ENCODE measurements around the gene DNAH11.
"Not testable (repeated sequence)": the region's sequence is repeated elsewhere in the genome, so short reads cannot be mapped to it uniquely, and the experiment has no call there.

Gene DNAH11

GRCh38 chr7:21918216-21918615 lies 375.4 kb downstream of the DNAH11 start:
- FAIRE-seq (no peak), DNase-seq (ENCODE audit: low spot score) (no peak)

GRCh38 chr7:21920936-21921335 lies 378.1 kb downstream of the DNAH11 start:
- FAIRE-seq (no peak), DNase-seq (ENCODE audit: low spot score) (no peak)

GRCh38 chr7:21922605-21923004 lies 379.8 kb downstream of the DNAH11 start:
- FAIRE-seq (no peak), DNase-seq (ENCODE audit: low spot score) (no peak)

GRCh38 chr7:21923658-21924057 lies 380.8 kb downstream of the DNAH11 start:
- DNase-seq (ENCODE audit: low spot score) (no peak), FAIRE-seq (no peak)

GRCh38 chr7:21926448-21926847 lies 383.6 kb downstream of the DNAH11 start:
- no peak for FAIRE-seq
- no peak for DNase-seq (ENCODE audit: low spot score)

- DNase-seq (ENCODE audit: low spot score) (no peak), FAIRE-seq (no peak)
These were observed 384.9 kb downstream of the DNAH11 start for GRCh38 chr7:21927693-21928092.

- FAIRE-seq; DNase-seq (ENCODE audit: low spot score): not testable (repeated sequence)
These were observed 390.5 kb downstream of the DNAH11 start for GRCh38 chr7:21933293-21933692.

GRCh38 chr7:21934808-21935207 lies 392.0 kb downstream of the DNAH11 start:
- no peak for FAIRE-seq
- DNase-seq (ENCODE audit: low spot score), result no peak

- DNase-seq (ENCODE audit: low spot score) (no peak), FAIRE-seq (no peak)
These were observed 395.6 kb downstream of the DNAH11 start for GRCh38 chr7:21938463-21938862.

GRCh38 chr7:21939136-21939857 lies 396.5 kb downstream of the DNAH11 start:
- DNase-seq (ENCODE audit: low spot score) (no peak), FAIRE-seq (no peak)

- DNase-seq (ENCODE audit: low spot score), result no peak
- no peak for FAIRE-seq
These were observed 397.1 kb downstream of the DNAH11 start for GRCh38 chr7:21939858-21940372.

- no peak for DNase-seq (ENCODE audit: low spot score)
- FAIRE-seq, result no peak
These were observed 398.8 kb downstream of the DNAH11 start for GRCh38 chr7:21941611-21942141.

- DNase-seq (ENCODE audit: low spot score) (no peak), FAIRE-seq (no peak)
These were observed 400.1 kb downstream of the DNAH11 start for GRCh38 chr7:21942955-21943354.

- no peak for FAIRE-seq
- DNase-seq (ENCODE audit: low spot score), result no peak
These were observed 400.6 kb downstream of the DNAH11 start for GRCh38 chr7:21943436-21943835.

GRCh38 chr7:21944616-21945453 lies 402.0 kb downstream of the DNAH11 start:
- no peak for FAIRE-seq
- peak; percentile 46 for DNase-seq (ENCODE audit: low spot score)

- FAIRE-seq (no peak), DNase-seq (ENCODE audit: low spot score) (peak; percentile 86)
These were observed 402.8 kb downstream of the DNAH11 start, which contains the start of gene CDCA7L for GRCh38 chr7:21945454-21946221. Gene CDCA7L, minus strand, starts transcription at chr7:21945899. Its CDS starts 95 bp downstream, at chr7:21945804.

- FAIRE-seq, result no peak
- no peak for DNase-seq (ENCODE audit: low spot score)
These were observed 403.4 kb downstream of the DNAH11 start for GRCh38 chr7:21946222-21946709.

- FAIRE-seq (no peak), DNase-seq (ENCODE audit: low spot score) (no peak)
These were observed 404.2 kb downstream of the DNAH11 start for GRCh38 chr7:21947056-21947455.

GRCh38 chr7:21947946-21948345 lies 405.1 kb downstream of the DNAH11 start:
- no peak for DNase-seq (ENCODE audit: low spot score)
- FAIRE-seq, result no peak

- no peak for FAIRE-seq
- DNase-seq (ENCODE audit: low spot score), result no peak
These were observed 405.5 kb downstream of the DNAH11 start for GRCh38 chr7:21948364-21948763.

GRCh38 chr7:21948887-21949540 lies 406.2 kb downstream of the DNAH11 start:
- FAIRE-seq (no peak), DNase-seq (ENCODE audit: low spot score) (no peak)

All from urothelium cell line (cell line).